ENCODE measurements around the gene TRIM14.

The TRIM14 gene, protein sequence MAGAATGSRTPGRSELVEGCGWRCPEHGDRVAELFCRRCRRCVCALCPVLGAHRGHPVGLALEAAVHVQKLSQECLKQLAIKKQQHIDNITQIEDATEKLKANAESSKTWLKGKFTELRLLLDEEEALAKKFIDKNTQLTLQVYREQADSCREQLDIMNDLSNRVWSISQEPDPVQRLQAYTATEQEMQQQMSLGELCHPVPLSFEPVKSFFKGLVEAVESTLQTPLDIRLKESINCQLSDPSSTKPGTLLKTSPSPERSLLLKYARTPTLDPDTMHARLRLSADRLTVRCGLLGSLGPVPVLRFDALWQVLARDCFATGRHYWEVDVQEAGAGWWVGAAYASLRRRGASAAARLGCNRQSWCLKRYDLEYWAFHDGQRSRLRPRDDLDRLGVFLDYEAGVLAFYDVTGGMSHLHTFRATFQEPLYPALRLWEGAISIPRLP

GRCh38 chr9:98118640-98119601 is at the start of gene TRIM14:
TRIM14 (minus strand) TSS chr9:98119222; CDS start chr9:98119188, 34 bp downstream.
- TF ChIP-seq ZNF384 (IDR thresholded peaks at IDR 0.05) (no peak), L3MBTL2 (conservative IDR thresholded peaks at IDR 0.05) (peak; percentile 91), ELF4 (IDR thresholded peaks at IDR 0.05) (no peak)
- ChIA-PET POLR2A (interaction anchor here (0.5 to 2.3 kb wide), 10 partner anchors 10 to 197 kb away, joined by 3 to 12 read pairs (median 4); partner anchors contain the start of genes TBC1D2 and TRMO), CTCF (interaction anchor here (0.5 to 1.4 kb wide), 8 partner anchors 9 to 147 kb away, joined by 3 to 7 read pairs (median 4); no protein-coding TSS in a partner anchor)
- peak; percentile 63 for DNase-seq (ENCODE audit: extremely low spot score)

DNA sequence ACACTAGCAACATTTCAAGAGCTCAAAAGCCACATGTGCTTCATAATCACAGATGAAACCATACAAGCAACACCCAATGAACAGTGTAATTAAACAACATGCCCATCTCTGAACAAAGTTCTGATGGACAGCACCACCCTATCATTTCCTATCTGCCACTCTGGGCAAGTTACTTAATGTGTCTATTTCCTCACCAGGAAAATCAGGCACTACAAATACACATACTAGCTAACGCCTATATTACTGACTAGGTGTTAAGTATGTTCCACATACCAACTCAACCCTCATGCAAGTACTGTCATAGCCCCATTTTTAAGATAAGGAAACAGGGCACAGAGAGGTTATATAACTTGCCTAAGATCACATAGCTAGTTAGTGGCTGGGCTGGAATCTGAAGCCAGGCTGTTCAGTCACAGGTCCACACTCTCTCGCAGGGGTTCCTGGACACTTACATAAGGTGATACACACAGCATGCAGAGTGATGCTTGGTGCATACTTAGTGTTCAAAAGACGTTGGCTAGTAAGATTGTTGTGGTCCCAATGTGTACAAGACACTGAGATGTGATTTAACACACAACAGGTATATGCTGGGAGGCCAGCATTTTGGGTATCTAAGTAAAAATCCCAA is 49.2 kb upstream of the TRIM14 start:
- TF ChIP-seq FOXK2 (IDR thresholded peaks at IDR 0.05) (no peak), FOXA1 (IDR thresholded peaks at IDR 0.05) (no peak)
- no peak for DNase-seq (ENCODE audit: extremely low spot score)
- ChIA-PET POLR2A (no interaction called here), CTCF (no interaction called here)

- TF ChIP-seq HDGF (IDR thresholded peaks at IDR 0.05; ENCODE audit: borderline replicate concordance), result no peak
- CTCF ChIA-PET, result no interaction called here
- POLR2A ChIA-PET, result no interaction called here
- DNase-seq (ENCODE audit: extremely low spot score), result no peak
Measured at GRCh38 chr9:98164912-98165311, 45.9 kb upstream of the TRIM14 start.

DNA sequence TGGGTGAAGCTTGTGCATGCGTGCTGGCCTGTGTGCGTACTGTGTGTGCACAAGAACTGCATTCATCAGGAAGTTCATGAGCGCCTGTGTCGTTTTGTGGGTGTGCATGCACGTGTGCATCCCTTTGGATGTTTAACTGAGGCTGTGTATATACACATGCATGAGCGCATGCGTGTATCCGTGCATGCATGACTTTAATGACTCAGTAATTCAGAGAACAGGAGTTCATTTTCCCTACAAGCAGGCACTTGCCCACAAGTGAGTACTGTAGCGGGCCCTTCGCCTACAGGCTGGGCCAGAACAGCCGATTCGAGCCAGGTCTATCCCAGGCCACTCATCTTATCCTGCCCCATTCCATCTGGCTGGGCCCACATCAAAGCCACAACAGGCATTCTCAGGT is 43.6 kb upstream of the TRIM14 start:
- ChIA-PET CTCF (no interaction called here), POLR2A (no interaction called here)
- TF ChIP-seq FOXM1 (IDR thresholded peaks at IDR 0.05; ENCODE audit: borderline replicate concordance), result no peak
- TF ChIP-seq SP1 (IDR thresholded peaks at IDR 0.05), result no peak
- no peak for TF ChIP-seq ZNF384 (IDR thresholded peaks at IDR 0.05)
- TF ChIP-seq L3MBTL2 (conservative IDR thresholded peaks at IDR 0.05), result no peak
- no peak for TF ChIP-seq NFRKB (IDR thresholded peaks at IDR 0.05)
- no peak for TF ChIP-seq ARNT (IDR thresholded peaks at IDR 0.05)
- TF ChIP-seq CTBP1 (IDR thresholded peaks at IDR 0.05; ENCODE audit: borderline replicate concordance), result no peak
- no peak for TF ChIP-seq FOXK2 (IDR thresholded peaks at IDR 0.05)
- TF ChIP-seq, protein P1, sequence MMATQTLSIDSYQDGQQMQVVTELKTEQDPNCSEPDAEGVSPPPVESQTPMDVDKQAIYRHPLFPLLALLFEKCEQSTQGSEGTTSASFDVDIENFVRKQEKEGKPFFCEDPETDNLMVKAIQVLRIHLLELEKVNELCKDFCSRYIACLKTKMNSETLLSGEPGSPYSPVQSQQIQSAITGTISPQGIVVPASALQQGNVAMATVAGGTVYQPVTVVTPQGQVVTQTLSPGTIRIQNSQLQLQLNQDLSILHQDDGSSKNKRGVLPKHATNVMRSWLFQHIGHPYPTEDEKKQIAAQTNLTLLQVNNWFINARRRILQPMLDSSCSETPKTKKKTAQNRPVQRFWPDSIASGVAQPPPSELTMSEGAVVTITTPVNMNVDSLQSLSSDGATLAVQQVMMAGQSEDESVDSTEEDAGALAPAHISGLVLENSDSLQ (IDR thresholded peaks at IDR 0.05), result no peak
- no peak for TF ChIP-seq ELF4 (IDR thresholded peaks at IDR 0.05)
- TF ChIP-seq SUZ12 (IDR thresholded peaks at IDR 0.05), result no peak
- no peak for TF ChIP-seq LEF1 (IDR thresholded peaks at IDR 0.05; ENCODE audit: borderline replicate concordance)
- TF ChIP-seq BHLHE40 (IDR thresholded peaks at IDR 0.05; ENCODE audit: borderline replicate concordance), result no peak
- TF ChIP-seq TARDBP (IDR thresholded peaks at IDR 0.05), result no peak
- TF ChIP-seq HDGF (IDR thresholded peaks at IDR 0.05; ENCODE audit: borderline replicate concordance), result no peak

GRCh38 chr9:98161851-98162250 is 42.8 kb upstream of the TRIM14 start:
- ChIA-PET POLR2A (no interaction called here), CTCF (no interaction called here)
- DNase-seq (ENCODE audit: extremely low spot score), result no peak
- no peak for TF ChIP-seq FOXM1 (IDR thresholded peaks at IDR 0.05; ENCODE audit: borderline replicate concordance)
- TF ChIP-seq SP1 (IDR thresholded peaks at IDR 0.05), result no peak
- no peak for TF ChIP-seq TARDBP (IDR thresholded peaks at IDR 0.05)
- no peak for TF ChIP-seq FOXK2 (IDR thresholded peaks at IDR 0.05)
- TF ChIP-seq ARNT (IDR thresholded peaks at IDR 0.05), result no peak
- no peak for TF ChIP-seq CTBP1 (IDR thresholded peaks at IDR 0.05; ENCODE audit: borderline replicate concordance)
- TF ChIP-seq ELF4 (IDR thresholded peaks at IDR 0.05), result no peak
- TF ChIP-seq LEF1 (IDR thresholded peaks at IDR 0.05; ENCODE audit: borderline replicate concordance), result no peak
- no peak for TF ChIP-seq ZNF384 (IDR thresholded peaks at IDR 0.05)
- no peak for TF ChIP-seq L3MBTL2 (conservative IDR thresholded peaks at IDR 0.05)
- TF ChIP-seq NFRKB (IDR thresholded peaks at IDR 0.05), result no peak
- TF ChIP-seq, protein P1 (IDR thresholded peaks at IDR 0.05), result no peak
- TF ChIP-seq BHLHE40 (IDR thresholded peaks at IDR 0.05; ENCODE audit: borderline replicate concordance), result no peak
- no peak for TF ChIP-seq SUZ12 (IDR thresholded peaks at IDR 0.05)
- no peak for TF ChIP-seq HDGF (IDR thresholded peaks at IDR 0.05; ENCODE audit: borderline replicate concordance)
- TF ChIP-seq FOXA1 (IDR thresholded peaks at IDR 0.05), result no peak

More for the DNA sequence above, 43.6 kb upstream of the TRIM14 start:
- DNase-seq (ENCODE audit: extremely low spot score), result no peak

GRCh38 chr9:98159790-98160189 is 40.8 kb upstream of the TRIM14 start:
- ChIA-PET CTCF (no interaction called here), POLR2A (no interaction called here)
- no peak for DNase-seq (ENCODE audit: extremely low spot score)
- TF ChIP-seq TARDBP (IDR thresholded peaks at IDR 0.05), result no peak
- TF ChIP-seq FOXM1 (IDR thresholded peaks at IDR 0.05; ENCODE audit: borderline replicate concordance), result no peak
- no peak for TF ChIP-seq NFRKB (IDR thresholded peaks at IDR 0.05)
- no peak for TF ChIP-seq ZNF384 (IDR thresholded peaks at IDR 0.05)
- TF ChIP-seq L3MBTL2 (conservative IDR thresholded peaks at IDR 0.05), result no peak
- TF ChIP-seq LEF1 (IDR thresholded peaks at IDR 0.05; ENCODE audit: borderline replicate concordance), result no peak
- TF ChIP-seq FOXK2 (IDR thresholded peaks at IDR 0.05), result no peak
- TF ChIP-seq HDGF (IDR thresholded peaks at IDR 0.05; ENCODE audit: borderline replicate concordance), result no peak
- TF ChIP-seq SP1 (IDR thresholded peaks at IDR 0.05), result no peak
- no peak for TF ChIP-seq CTBP1 (IDR thresholded peaks at IDR 0.05; ENCODE audit: borderline replicate concordance)
- TF ChIP-seq BHLHE40 (IDR thresholded peaks at IDR 0.05; ENCODE audit: borderline replicate concordance), result no peak
- no peak for TF ChIP-seq ARNT (IDR thresholded peaks at IDR 0.05)
- TF ChIP-seq, protein P1 (IDR thresholded peaks at IDR 0.05), result no peak
- TF ChIP-seq FOXA1 (IDR thresholded peaks at IDR 0.05), result no peak
- TF ChIP-seq ELF4 (IDR thresholded peaks at IDR 0.05), result no peak
- no peak for TF ChIP-seq SUZ12 (IDR thresholded peaks at IDR 0.05)

Measured in HEK293T (cell line).